Stimulated activated CD8-positive, alpha-beta memory T cell treated with anti-CD3 and anti-CD28 coated beads, Interleukin-4, amount 100 ng/mL, for 48 hours (primary cell): ENCODE data around the gene NUDCD3.

Experiments used
- DNase-seq: peaks from one replicate; pipeline ENCODE4 v3.0.0-alpha.2; 2020

NUDCD3 gene

DNA sequence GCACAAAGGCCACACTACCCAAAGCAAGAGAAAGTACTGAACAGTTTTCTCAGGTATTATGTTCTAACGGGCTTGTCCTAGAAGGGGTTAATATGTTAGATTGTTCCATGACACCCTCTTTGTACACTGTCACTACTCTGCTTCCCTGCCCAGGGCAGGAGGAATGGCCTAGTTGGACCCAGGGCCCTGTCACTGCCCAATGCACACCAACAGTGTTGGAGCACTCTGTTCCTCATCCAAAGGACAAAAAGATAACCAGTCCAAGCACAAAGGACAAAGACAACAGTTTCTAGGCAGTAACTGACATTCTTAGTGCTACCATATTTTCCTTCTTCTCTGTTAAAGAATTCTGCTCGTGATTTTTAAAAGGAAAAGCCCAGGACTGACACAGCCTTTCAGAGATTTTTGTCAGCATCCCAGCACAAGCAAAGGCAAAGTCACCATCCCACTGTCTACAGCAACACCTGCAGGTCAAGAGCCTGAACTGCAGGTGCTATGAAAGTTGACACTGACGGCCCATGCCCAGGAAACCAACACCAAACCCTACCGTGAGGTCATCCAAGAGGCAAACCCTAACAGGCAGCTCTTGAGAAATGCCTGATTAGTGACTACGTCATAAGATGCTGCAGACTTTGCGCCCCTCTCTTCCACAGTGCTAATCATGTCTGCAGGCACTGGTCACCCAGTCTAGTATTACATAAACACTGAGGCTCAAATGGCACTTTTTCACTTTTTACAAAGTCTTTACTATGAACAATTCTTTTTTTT is 13.2 kb downstream of the NUDCD3 start:
- peak; percentile 62 for DNase-seq

DNA sequence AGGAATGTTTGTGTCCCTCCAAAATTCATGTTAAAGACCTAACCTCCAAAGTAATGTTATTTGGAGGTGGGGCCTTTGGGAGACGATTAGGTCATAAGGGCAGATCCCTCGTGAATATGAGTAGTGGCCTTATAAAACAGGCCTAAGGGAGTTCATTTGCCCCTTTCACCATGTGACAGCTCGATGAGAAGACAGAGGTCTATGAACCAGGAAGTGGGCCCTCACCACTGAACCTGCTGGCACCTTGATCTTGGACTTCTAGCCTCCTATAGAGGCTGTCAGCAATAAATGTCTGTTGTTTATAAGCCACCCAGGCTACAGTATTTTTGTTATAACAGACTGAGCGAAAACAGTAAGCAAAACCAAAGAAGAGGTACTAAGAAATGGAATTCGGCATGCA is 14.1 kb downstream of the NUDCD3 start:
- no peak for DNase-seq

DNA sequence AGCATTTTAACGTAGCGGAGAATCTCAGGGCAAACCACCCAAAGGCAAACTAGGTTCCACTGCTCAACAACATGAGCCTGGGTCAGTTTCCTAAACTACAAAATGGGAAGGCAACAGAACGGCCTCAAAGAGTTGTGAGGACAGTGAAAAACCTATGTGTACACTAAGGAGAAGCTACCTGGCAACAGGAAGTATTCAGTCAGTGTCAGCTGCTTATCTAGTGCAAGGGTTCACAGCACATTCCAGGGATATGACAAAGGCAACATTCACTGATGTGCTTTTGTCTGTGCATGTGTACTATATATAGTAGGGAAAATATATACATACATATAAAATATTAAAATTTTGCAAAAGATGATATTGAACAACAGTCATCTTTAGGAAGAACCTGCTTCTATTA is 17.2 kb downstream of the NUDCD3 start:
- DNase-seq, result no peak

DNA sequence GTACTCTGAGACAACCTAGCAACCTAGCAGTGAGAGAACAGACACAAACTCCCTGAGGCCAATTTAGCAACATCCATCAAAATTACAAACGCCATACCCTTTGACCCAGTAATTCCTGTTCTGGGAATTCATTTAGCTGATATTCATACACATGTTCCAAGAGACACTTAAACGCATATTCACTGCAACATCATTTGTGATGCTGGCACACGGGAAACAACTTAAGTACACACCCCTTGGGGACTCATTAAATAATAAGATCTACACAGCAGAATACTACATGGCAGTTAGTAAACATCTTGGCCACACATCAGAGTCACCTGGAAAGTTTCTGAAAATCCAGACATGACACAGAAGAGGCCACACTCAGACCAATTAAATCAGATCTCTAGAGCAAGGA is 17.6 kb downstream of the NUDCD3 start:
- DNase-seq, result no peak

DNA sequence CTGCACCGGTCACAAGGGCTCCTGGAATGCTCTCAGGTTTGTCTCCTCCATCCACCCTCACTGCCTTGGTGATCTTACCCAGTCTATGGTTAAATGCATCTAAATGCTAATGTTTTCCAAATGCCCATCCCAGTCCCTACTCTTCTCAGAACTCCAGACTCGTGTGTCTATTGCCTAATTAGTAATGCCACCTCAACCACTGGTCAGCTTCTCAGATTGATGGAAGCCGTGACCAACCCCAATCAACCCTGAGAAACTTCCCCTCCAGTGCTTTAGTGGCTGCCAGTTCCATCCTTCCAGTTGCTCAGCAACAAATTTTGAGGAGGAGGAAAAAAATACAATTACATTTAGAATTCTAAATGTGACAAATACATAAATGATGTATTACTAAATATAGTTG is 18.6 kb downstream of the NUDCD3 start:
- DNase-seq, result no peak

DNA sequence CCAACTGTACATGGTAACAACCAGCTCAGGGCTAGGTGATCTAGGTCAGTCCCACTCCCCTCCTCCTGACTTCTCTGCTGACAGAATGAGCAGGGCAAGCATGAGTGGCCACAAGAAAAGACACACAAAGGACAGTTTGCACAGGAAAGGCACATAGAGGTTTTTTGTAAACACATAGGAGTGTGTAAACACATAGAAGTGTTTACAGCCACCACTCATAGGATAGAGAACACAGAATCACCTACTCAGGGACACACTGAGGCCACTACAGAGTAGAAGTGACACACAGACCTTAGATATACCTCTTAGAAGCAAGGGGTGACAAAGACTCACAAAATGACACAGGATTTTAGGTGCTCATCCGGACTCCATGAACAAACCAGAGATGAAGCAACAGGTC is 19.0 kb downstream of the NUDCD3 start:
- no peak for DNase-seq

DNA sequence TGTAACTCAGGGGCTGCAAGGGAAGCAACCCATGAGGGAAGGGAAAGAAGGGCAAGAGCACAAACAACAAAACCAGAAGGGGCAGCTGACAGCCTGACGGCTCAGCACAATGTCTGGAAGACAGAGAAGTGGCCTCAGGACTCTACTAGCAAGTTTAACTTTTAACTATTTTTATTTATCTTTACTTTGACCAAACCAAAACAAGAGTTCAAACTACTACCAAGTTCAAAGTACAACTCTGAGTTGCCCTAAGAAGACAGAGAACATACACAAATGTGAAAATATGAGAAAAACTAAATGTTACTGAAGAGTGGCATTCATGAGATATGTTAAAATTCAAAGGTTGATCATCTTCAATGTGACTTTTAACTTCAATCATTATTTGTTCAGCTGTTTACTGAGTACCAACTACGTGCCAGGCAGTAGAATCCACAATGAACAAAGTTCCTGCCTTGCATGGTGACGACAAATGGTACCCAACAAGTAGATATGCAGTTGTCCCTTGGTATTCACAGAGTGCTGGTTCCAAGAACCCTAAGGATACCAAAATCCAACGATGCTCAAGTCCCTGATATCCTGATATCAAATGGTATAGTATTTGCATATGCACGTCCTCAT is 19.7 kb downstream of the NUDCD3 start:
- no peak for DNase-seq

DNA sequence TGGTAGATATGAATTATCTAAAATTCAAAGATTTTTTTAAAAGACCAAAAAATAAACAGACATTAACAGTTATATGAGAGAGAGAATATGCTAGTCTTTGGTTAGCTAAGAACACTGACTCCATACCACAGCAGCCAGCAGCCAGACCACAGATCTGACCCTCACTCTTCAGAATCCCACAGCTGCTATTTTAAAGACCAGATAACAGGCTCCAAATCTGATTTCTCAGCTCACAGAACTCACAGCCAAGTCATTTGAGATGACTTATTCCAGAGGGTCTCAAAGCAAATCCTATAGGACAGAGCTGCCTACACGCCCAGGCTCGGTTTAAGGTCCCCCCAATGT is 20.4 kb downstream of the NUDCD3 start:
- DNase-seq, result no peak

DNA sequence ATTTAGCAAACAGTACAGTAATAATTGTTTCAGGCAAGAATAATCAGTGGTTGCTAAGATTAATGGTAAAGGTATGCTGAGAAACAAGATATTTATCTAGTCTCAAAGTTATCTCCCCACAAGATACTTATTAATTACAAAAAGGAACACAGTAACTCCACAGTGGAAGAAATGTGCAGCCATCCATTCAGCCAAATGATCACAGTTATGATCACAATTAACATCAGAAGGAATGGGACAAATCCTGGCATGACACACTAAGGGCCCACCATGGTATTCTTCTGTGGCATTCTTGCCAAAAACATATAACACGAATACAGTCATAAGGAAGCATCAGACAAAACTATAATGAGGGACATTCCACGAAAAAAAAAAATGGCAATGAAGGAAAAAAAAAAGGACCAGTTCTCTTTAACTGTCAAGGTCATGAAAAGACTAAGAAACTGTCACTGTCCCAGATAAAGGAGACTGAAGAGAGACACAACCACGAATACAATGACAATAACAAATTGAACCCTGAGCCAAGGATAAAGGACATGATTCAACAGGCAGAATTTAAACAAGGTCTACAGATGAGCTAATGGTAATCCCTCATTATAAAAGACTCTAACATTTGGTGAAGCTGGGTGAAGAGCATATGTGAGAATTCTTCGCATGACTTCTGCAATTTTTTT is 20.9 kb downstream of the NUDCD3 start:
- no peak for DNase-seq

DNA sequence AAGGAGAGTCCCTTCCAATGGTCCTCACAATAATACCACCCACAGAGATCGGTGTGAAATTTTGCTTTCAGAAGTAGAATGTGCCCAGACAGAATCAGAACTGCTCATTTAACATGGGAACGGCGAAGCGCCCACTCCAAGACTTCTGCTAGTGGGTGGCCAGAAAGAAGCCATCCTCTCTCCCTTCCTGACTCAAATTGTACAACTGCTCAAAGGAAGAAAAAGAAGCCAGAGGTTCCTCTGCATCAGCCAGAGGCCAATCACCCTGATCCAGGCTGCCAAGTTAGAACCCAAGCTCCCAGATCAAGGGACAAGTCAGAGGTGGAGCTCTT is 23.3 kb downstream of the NUDCD3 start:
- DNase-seq, result no peak

DNA sequence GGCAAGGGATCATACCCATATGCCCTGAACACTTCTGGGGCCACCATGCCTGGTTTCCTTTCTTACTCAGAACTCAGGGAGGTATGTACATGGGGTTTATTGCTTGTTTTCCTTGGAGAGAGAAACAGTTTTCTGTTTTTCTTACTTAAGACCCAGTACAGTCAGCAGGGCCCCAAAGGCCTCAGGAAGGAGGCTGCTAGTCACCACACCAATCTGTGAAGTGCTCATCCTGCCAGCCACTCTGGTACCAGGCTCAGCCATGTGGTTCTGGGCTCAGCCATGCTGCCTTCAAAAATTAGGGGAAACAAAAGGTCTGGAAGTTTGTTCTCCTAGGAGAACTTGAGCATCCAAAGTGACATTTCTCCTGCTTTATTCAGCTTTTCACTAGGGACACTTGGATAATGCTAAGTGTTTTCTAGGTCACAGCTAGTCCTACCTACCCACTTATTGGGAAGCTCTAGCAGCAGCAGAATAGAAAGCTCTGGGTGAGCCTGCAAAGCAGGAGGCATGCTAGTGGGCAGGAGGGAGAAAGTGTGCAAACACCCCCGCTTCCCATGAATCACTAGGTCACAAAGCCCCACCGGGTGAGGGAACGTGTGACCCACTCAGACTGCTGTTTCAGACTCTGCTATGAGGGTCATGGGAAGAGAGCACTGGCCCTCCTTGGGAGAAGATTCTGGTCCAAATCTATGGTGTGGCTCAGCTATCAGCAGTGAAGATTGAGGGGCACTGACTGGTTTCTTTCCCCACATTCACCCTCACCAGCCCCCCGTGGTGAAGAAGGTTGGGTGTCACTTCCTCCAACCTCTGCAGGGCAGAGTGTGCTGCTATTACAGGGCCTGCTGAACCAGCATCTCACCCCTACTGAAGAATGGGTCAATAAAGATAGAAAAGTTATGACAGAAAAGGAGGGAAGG is 23.9 kb downstream of the NUDCD3 start:
- DNase-seq, result peak; percentile 50

DNA sequence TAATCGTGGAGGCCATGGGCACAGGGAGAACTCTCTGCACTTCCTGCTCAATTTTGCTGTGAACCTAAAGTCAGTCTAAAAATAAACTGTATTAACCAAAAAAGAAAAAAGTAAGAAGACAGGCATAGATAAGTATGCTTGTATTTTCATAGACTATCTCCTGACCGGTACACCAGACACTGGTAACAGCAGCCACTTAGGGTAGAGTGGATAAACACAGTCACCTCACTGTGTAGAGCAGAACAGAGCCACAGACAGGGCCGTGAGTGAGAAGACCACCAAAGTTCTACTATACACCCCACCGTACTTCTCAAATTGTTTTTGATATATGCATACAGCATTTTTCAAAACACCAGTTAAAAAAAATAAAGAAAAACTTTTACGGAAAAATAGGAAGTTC is 25.0 kb downstream of the NUDCD3 start:
- DNase-seq, result no peak

DNA sequence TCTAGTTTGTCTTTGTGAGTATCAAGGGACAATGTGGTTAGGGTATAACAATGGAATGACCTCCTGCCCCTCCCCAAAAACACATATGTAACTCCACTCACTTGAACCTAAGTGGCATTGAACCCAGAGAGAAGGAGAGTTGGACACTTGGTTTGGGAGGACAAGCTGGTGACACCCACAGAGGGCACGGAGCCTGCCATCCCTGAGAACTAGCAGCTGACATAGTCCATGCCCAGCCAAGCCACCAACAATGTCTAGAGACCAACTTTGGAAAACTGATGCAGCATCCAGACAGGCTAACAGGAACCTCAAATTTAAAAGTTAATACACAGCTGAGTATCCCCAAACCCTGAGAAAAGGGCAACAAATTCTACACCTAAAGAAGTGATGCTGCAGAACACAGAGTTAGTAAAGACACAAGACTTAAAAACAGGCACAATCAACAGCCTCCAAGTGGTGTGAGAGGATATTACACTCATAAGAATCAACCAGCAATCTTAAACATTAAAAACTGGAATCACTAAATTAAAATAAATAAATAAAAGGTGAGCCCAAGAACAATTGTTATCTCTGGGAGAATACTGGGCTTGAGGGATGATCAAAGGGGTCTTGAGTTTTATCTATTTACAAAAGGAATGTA is 27.2 kb downstream of the NUDCD3 start:
- DNase-seq, result no peak

DNA sequence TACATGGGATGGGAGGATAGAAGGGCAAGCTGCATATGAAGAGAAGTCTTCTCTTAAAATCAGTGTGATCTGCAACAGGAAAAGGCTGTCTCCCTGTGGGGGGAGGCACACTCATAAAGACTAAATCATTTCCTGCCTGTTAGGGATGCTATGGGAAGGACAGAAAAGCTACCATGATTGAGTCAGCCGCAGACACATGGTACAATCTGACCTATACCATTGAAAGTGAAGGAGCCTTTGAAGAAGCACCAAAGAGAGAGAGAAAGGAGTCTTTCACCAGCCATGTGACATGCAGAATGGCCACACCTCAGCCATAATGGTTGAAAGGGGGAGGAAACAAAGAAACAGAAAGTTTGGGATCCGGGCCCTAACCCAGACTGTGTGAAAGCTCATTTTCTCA is 29.1 kb downstream of the NUDCD3 start:
- DNase-seq, result peak; percentile 40

DNA sequence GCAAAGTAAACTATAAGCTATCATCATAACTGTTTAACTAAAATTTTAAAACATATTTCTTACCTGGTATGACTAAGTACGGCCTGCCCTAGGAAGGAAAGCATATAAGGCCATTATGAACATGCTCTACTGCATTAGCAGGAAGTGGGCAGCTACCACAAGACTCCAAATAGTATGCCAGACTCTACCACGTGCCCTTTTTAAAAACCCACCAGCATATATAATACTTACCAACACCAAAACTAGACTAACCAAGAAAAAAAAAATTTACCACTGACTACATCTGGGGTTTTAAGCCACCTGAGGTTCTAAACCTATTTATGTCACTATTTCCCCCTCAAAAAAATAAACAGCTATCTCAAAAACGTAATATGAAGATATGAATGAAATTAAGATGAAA is 30.1 kb downstream of the NUDCD3 start:
- peak; percentile 54 for DNase-seq

DNA sequence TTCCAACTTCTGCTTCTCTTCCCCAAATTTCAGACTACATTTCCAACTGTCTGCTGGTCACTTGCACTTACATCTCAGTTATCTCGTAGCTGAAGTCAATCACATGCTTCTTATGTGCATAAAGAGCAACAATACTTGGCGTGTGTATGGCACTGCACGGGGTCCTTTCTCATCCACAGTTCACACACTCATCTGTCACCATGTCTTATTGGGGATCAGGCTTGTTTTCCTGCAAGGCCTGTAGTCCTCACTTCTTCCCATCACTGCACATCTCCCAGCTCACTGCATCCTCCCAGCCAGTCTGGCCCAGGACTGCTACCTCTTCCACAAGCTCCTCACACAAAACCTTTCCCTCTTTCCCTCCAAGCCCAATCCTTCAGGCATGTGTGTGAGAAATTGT is 35.3 kb downstream of the NUDCD3 start:
- no peak for DNase-seq

DNA sequence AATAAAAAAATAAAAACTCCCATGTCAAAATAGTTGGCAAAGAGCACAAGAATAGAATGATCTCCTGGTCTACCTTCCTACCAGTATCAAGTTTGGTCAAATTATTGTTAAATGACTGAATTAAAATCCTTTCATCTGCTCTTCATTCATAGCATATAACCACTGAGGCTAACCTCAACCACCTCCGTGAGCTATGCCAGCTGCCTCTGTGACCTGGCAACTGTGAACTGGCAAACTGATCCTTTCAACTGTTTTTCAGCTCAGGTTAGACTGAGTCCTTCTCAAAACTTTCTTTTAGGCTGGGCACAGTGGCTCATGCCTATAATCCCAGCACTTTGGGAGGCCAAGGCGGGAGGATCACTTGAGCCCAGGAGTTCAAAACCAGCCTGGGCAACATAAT is 36.1 kb downstream of the NUDCD3 start:
- DNase-seq, result no peak

DNA sequence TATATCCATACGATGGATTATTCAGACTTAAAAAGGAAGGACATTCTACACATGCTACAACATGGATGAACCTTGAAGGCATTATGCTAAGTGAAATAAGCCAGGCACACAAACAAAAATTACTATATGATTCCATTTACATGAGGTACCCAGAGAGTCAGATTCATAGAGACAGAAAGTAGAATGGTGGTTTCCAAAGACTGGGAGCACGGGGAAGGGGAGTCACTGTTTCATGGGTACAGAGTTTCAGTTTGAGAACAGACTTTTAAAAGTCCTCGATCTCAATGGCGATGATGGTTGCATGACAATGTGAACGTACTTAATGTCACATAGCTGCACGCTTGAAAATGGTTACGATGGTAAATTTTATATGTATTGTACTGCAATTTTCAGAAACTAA is 39.3 kb downstream of the NUDCD3 start:
- DNase-seq, result no peak

DNA sequence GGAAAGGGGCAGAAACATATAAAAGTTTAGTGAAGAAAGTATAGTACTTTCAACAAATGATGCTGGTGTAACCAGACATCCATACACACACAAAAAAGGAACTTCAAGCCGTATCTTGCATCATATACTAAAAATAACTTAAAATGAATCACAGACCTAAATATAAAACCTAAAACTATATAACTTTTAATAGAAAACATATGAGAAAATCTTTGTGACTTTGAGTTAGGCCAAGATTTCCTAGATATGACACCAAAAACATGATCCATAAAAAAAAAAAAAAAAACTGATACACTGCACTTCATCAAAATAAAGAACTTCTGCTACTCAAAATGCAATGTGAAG is 40.9 kb downstream of the NUDCD3 start:
- DNase-seq, result no peak

DNA sequence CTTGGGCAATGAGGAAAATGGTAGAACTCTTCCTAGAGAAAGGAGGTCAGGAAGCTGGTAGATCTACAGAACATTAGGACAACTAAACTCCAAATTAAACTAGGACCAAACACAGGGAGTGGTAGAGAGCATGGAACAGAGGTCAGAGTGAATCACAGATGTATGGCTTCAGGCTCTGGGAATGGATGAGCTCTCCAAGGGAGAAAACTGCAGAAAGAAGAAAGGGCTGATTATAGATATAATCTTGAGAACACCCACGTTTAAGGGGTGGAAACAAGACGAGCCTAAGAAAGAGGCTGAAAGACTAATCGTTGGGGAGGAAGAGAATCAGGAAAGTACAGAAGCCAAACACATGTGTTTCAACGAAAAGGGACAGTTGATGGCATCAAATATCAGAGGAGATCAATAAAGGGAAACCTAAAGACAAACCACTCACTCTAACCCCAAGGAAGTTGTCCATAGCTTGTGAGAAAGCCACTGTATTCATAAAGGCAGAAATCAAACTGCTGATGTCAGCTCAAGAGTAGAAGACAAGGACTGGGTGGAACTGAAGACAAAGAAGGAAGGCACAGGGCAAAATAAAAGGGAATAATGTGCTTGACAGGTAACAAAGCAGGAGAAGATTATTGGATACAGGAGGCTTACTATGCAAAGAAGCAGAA is 41.4 kb downstream of the NUDCD3 start:
- DNase-seq, result no peak

DNA sequence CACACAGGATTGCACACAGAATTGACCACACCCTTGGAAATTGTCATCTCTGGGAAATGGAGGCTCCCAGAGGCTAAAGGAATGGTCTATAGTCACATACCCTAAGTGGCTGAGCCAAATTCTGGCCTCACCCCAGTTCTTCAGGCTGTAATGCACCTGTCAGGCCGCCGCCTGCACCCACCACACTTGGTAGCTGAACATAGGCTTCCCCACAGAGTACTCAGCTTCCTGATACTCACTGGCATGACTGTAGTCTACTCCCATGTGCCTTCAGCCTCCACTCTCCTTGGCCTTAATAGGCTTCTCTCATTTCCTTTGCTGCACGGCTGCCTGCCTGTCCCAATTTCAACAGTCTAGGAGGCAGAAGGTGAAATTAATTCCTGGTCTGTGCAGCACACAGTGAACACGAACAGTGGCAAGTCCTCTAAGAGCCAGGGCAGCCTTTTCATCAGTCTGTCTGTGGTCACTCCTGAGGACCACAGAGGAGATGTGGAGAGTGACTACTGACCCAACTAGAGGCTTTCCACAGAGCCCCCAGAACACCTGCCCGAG is 42.5 kb downstream of the NUDCD3 start:
- no peak for DNase-seq

DNA sequence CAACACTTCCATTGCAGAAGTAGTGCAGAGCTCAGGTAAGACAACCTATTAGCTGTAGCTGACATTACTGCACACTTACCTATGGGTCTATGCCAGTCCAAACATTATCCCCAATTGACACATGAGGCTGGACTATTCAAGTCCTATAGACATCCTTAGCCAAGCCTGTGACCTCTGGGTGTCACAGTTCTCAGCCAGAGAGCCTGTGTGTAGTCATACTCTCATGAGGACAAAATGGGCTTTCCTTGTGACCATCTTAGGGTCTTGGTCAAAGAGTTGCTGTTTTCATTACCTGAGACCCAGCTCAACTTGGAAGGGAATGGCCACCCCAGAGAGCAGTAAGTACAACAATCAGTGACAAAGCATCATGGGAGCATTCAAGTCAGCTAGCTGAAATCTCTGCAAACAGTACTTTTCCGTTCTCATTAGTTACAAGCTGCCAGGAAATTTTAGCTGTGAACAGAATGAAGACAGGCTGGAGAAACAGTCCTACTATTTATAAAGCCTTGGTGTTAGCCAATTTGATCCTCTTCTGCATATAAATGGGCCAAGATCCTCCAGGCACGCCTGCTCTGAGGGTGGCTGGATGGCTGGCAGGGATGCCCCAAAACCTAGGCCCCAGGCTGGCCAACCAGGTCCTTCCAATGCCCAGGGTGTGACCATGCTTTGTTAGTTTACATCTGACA is 44.3 kb downstream of the NUDCD3 start:
- DNase-seq, result no peak
